Gastrocnemius medialis (tissue), 4 donors: ENCODE measurements around the gene MAD1L1. TPM values are rescaled to one million over a fixed set of nuclear protein-coding genes. Genes with fewer than 3 reads are reported as not detected.

Source experiments
- ATAC-seq, 2 donors: fragments of 150-250 bp; one replicate each; pipeline ENCODE4 v1.9.1; 2016
- DNase-seq, 2 donors: peaks; one replicate each; pipeline ENCODE4 v3.0.0-alpha.2; 2019
- H3K27ac ChIP-seq, 4 donors: fragments of 200-600 bp; sonication (generic); 1 replicate in 1 of 4; 2 replicates in 3 of 4; pipeline ENCODE4 v1.5.1; 2016 to 2018; ENCODE audit warnings: mild to moderate bottlenecking in 2 of 4, moderate library complexity in 1 of 4
- H3K27me3 ChIP-seq, 3 donors: fragments of 200-600 bp; sonication (generic) in 2 of 3; 1 replicate in 1 of 3; 2 replicates in 2 of 3; pipeline versions ENCODE4 v1.5.1 to v1.6.0; 2016 to 2019; ENCODE audit warnings: mild to moderate bottlenecking in 1 of 3, moderate library complexity in 1 of 3
- H3K36me3 ChIP-seq, 2 donors: fragments of 200-600 bp; sonication (generic) in 1 of 2; one replicate each; pipeline ENCODE4 v1.5.1; 2017 to 2018
- H3K4me1 ChIP-seq, 2 donors: fragments of 200-600 bp; sonication (generic) in 1 of 2; one replicate each; pipeline ENCODE4 v1.5.1; 2016 to 2017; ENCODE audit warnings: mild to moderate bottlenecking in 2 of 2
- H3K4me3 ChIP-seq, 4 donors: fragments of 200-600 bp; sonication (generic) in 3 of 4; 1 replicate in 1 of 4; 2 replicates in 3 of 4; pipeline ENCODE4 v1.5.1; 2016 to 2019; ENCODE audit warnings: mild to moderate bottlenecking in 2 of 4
- H3K9me3 ChIP-seq, 3 donors: fragments of 200-600 bp; sonication (generic) in 2 of 3; 1 replicate in 1 of 3; 2 replicates in 2 of 3; pipeline ENCODE4 v1.5.1; 2016 to 2019
- POLR2A ChIP-seq, 2 donors: fragments of 450-650 bp; IDR thresholded peaks; one replicate each; pipeline ENCODE4 v1.6.1; 2017; ENCODE audit warnings: antibody characterized with exemption in 2 of 2, mild to moderate bottlenecking in 2 of 2, moderate library complexity in 2 of 2
- in situ Hi-C, 4 donors: fragments of 200-750 bp; cut with MboI; loops; one replicate each; pipeline versions ENCODE4 v1.15.0 to v1.8.0; 2017; ENCODE audit warnings: low sequenced_read_pairs in 4 of 4
- intact Hi-C: fragments of 100-400 bp; cut with DNase I; formaldehyde crosslinking; loops from one replicate; pipeline ENCODE4 v1.15.1; 2023; ENCODE audit warnings: low total_unique reads
- total RNA-seq, 4 donors: library from RNA; depleted of rRNA; stranded (reverse); fragments of >200 nt; gene quantifications; one replicate each; pipeline versions ENCODE4 v1.1.0 to v1.2.3, GENCODE V29; 2016
- TF ChIP-seq, protein P1 (sequence below), 5 experiments: fragments of 450-650 bp in 3 of 5; fragments of 200-600 bp in 2 of 5; sonication (generic) in 2 of 5; IDR thresholded peaks in 4 of 5; conservative IDR thresholded peaks in 1 of 5; 1 replicate in 4 of 5; 2 replicates in 1 of 5; pipeline ENCODE4 v1.5.1; 2016 to 2019; ENCODE audit warnings: antibody characterized with exemption in 5 of 5, mild to moderate bottlenecking in 3 of 5, moderate library complexity in 3 of 5

The MAD1L1 gene
- total RNA-seq, 4 donors from 2014 or later, result 19.7 to 32.4 (median 22.7) TPM

DNA sequence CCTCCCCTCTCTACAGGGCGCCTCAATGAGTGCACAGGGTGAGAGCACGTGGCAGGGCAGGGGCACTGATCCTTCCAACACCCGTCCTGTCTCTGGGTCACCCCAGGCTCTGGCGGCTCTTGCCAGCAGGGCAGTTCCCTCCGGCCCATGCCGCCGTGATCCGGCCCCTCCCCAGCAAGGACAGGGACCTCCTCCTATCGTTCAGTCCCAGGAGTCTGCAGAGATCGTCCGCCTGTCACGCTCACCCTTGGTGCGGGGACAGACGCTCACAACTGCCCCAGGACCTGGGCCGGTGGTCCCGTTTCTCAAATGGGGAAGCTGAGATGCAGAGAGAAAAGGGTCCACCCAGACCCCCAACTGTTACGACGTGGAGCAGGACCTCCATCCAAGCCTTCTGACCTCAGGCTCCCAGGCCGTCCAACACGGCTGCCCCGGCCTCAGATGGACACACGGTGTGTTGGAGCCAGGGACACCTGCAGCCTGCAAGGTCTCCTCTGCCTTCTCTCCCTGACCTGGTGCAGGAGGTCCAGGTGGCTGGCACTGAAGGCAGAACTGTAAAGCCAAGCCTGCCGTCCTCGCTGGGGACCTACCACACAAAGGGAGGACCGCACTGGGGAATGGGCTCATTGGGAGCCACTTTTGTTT, 313.7 kb downstream of the MAD1L1 start:
- intact Hi-C loops, result no loop called here
- TF ChIP-seq, protein P1, sequence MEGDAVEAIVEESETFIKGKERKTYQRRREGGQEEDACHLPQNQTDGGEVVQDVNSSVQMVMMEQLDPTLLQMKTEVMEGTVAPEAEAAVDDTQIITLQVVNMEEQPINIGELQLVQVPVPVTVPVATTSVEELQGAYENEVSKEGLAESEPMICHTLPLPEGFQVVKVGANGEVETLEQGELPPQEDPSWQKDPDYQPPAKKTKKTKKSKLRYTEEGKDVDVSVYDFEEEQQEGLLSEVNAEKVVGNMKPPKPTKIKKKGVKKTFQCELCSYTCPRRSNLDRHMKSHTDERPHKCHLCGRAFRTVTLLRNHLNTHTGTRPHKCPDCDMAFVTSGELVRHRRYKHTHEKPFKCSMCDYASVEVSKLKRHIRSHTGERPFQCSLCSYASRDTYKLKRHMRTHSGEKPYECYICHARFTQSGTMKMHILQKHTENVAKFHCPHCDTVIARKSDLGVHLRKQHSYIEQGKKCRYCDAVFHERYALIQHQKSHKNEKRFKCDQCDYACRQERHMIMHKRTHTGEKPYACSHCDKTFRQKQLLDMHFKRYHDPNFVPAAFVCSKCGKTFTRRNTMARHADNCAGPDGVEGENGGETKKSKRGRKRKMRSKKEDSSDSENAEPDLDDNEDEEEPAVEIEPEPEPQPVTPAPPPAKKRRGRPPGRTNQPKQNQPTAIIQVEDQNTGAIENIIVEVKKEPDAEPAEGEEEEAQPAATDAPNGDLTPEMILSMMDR (IDR thresholded peaks at IDR 0.05 in 4 of 5, conservative IDR thresholded peaks at IDR 0.05 in 1 of 5), result no peak
- no peak for TF ChIP-seq POLR2A (IDR thresholded peaks at IDR 0.05)
- no peak for DNase-seq

DNA sequence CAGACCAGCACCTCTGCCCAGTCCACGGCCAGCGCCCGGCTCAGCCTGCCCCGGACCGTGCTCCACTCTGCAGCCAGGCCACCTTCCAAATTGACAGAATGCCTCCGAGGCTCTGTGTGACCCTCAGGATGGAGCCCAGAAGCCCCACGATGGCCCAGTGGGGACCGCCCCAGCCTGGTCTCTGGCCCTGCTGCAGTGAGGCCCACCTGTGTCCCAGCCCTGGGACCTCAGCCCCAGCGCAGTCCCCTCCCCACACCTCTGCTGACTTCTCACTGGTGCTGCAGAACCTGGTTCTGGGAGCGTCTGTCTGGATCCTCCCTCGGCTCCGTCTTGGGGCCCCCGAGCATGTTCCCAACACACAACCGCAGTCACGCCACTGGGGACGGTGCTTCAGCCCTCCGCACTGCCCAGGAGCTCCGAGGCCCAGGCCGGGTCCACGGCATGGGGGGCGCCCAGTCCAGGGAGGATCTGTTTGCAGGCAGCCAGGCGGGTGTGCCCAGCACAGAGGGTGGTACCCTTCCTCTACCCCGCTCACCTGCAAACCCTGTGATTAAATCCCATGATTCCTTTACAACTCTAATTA, 314.6 kb downstream of the MAD1L1 start:
- Histone ChIP-seq H3K4me3 (no peak overlapping the region), H3K27me3 (no peaks in the 10 kb centered on the region), H3K27ac (no peak overlapping the region), H3K36me3 (no peaks in the 10 kb centered on the region), H3K9me3 (no peaks in the 10 kb centered on the region), H3K4me1 (peaks cover 6 to 19% of the 10 kb centered on the region in 2 donors)
- TF ChIP-seq POLR2A (IDR thresholded peaks at IDR 0.05), result no peak
- TF ChIP-seq, protein P1 (IDR thresholded peaks at IDR 0.05 in 4 of 5, conservative IDR thresholded peaks at IDR 0.05 in 1 of 5), result no peak
- intact Hi-C loops (no loop called here), in situ Hi-C loops (no loop called here)
- DNase-seq, result no peak
- ATAC-seq, result no peak

More for the DNA sequence above, 313.7 kb downstream of the MAD1L1 start:
- Histone ChIP-seq H3K4me1 (peaks cover 6 to 19% of the 10 kb centered on the region in 2 donors), H3K9me3 (no peaks in the 10 kb centered on the region), H3K27ac (no peak overlapping the region), H3K27me3 (no peaks in the 10 kb centered on the region), H3K36me3 (no peaks in the 10 kb centered on the region), H3K4me3 (no peak overlapping the region)
- ATAC-seq, result no peak
- in situ Hi-C loops, result no loop called here

DNA sequence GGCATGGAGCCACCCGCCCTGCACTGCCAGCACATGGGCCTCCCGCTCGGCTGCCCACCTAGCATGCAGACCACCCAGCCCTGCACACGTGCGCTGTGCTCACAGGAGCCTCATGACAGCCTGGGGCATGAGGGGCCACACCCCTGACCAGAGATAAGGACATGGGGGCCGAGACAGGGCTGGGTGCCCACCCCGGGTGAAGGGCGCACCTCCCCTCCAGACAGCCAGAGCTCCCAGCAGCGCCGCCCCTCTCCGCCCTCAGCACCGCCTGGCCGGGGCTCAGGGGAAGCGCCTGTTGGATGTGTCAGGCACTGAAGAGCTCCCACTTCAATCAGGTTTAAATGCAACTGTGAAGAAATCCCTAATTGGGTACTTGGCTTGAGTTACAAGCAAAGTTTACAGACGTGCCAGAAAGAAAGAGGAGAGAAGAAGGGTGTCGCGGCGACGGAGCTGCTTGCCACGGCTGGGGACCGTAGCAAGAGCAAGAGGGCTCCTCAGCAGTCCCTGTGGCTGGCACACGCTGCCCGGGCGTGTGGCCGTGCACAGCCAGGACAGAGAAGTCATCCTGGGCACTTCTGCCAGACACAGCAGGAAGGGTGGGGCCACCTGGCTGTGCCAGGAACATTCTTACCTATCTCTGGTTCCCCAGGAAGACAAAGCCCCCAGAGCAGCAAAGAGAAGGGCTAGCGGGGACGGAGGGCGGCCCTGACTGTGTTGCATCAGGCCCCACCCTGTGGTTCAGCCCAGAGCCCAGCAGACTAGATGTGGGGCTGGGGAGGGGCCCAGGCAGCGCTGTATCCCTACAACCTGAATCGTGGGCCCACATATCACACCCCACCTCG, 315.3 kb downstream of the MAD1L1 start:
- no peak for DNase-seq

DNA sequence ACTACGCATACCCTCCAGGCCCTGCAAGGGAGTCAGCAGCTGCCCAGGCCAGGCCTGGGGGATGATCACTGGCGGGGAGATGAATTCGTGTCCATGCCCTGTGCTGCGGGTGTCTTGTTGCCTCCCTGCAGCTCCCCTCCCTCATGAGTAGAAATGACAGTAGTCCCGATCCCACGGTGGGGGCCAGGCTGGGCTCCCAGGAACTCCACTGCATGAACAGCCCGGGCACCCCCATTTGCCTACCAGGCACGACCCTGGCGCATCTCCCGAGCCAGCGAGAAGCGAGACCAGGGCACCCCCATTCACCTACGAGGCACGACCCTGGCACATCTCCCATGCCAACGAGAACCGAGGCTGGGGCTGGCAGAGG, 316.2 kb downstream of the MAD1L1 start:
- no peaks in the 10 kb centered on the region for H3K36me3 ChIP-seq
- no peak overlapping the region for H3K27ac ChIP-seq
- intact Hi-C loops, result no loop called here
- no peaks in the 10 kb centered on the region for H3K27me3 ChIP-seq
- ATAC-seq (no peak), DNase-seq (no peak)
- H3K9me3 ChIP-seq, result no peaks in the 10 kb centered on the region
- in situ Hi-C loops, result no loop called here
- no peak overlapping the region for H3K4me3 ChIP-seq
- peaks cover 6 to 19% of the 10 kb centered on the region in 2 donors for H3K4me1 ChIP-seq
- TF ChIP-seq, protein P1 (IDR thresholded peaks at IDR 0.05 in 4 of 5, conservative IDR thresholded peaks at IDR 0.05 in 1 of 5), result no peak
- no peak for TF ChIP-seq POLR2A (IDR thresholded peaks at IDR 0.05)

More for the DNA sequence above, 315.3 kb downstream of the MAD1L1 start:
- intact Hi-C loops, result no loop called here
- Histone ChIP-seq H3K36me3 (no peaks in the 10 kb centered on the region), H3K27ac (no peak overlapping the region), H3K4me1 (peaks cover 6 to 19% of the 10 kb centered on the region in 2 donors), H3K4me3 (no peak overlapping the region), H3K9me3 (no peaks in the 10 kb centered on the region), H3K27me3 (no peaks in the 10 kb centered on the region)
- ATAC-seq, result peak in 1 of 2 donors; percentile 12
- no peak for TF ChIP-seq POLR2A (IDR thresholded peaks at IDR 0.05)
- TF ChIP-seq, protein P1 (IDR thresholded peaks at IDR 0.05 in 4 of 5, conservative IDR thresholded peaks at IDR 0.05 in 1 of 5), result no peak
- in situ Hi-C loops, result no loop called here
